Gastrocnemius medialis (tissue), 4 donors: ENCODE data around the gene BSPRY. TPM values are rescaled to one million over a fixed set of nuclear protein-coding genes. Genes with fewer than 3 reads are reported as not detected.
A peak's percentile ranks its signal among the peaks of the same experiment; 100 is the strongest.

Experiments used
- ATAC-seq, 2 donors: fragments of 150-250 bp; one replicate each; pipeline ENCODE4 v1.9.1; 2016
- DNase-seq, 2 donors: peaks; one replicate each; pipeline ENCODE4 v3.0.0-alpha.2; 2019
- H3K27ac ChIP-seq, 4 donors: fragments of 200-600 bp; sonication (generic); 1 replicate in 1 of 4; 2 replicates in 3 of 4; pipeline ENCODE4 v1.5.1; 2016 to 2018; ENCODE audit warnings: mild to moderate bottlenecking in 2 of 4, moderate library complexity in 1 of 4
- H3K27me3 ChIP-seq, 3 donors: fragments of 200-600 bp; sonication (generic) in 2 of 3; 1 replicate in 1 of 3; 2 replicates in 2 of 3; pipeline versions ENCODE4 v1.5.1 to v1.6.0; 2016 to 2019; ENCODE audit warnings: mild to moderate bottlenecking in 1 of 3, moderate library complexity in 1 of 3
- H3K36me3 ChIP-seq, 2 donors: fragments of 200-600 bp; sonication (generic) in 1 of 2; one replicate each; pipeline ENCODE4 v1.5.1; 2017 to 2018
- H3K4me1 ChIP-seq, 2 donors: fragments of 200-600 bp; sonication (generic) in 1 of 2; one replicate each; pipeline ENCODE4 v1.5.1; 2016 to 2017; ENCODE audit warnings: mild to moderate bottlenecking in 2 of 2
- H3K4me3 ChIP-seq, 4 donors: fragments of 200-600 bp; sonication (generic) in 3 of 4; 1 replicate in 1 of 4; 2 replicates in 3 of 4; pipeline ENCODE4 v1.5.1; 2016 to 2019; ENCODE audit warnings: mild to moderate bottlenecking in 2 of 4
- H3K9me3 ChIP-seq, 3 donors: fragments of 200-600 bp; sonication (generic) in 2 of 3; 1 replicate in 1 of 3; 2 replicates in 2 of 3; pipeline ENCODE4 v1.5.1; 2016 to 2019
- CTCF ChIP-seq, 5 experiments: fragments of 450-650 bp in 3 of 5; fragments of 200-600 bp in 2 of 5; sonication (generic) in 2 of 5; IDR thresholded peaks in 4 of 5; conservative IDR thresholded peaks in 1 of 5; 1 replicate in 4 of 5; 2 replicates in 1 of 5; pipeline ENCODE4 v1.5.1; 2016 to 2019; ENCODE audit warnings: antibody characterized with exemption in 5 of 5, mild to moderate bottlenecking in 3 of 5, moderate library complexity in 3 of 5
- POLR2A ChIP-seq, 2 donors: fragments of 450-650 bp; IDR thresholded peaks; one replicate each; pipeline ENCODE4 v1.6.1; 2017; ENCODE audit warnings: antibody characterized with exemption in 2 of 2, mild to moderate bottlenecking in 2 of 2, moderate library complexity in 2 of 2
- in situ Hi-C, 4 donors: fragments of 200-750 bp; cut with MboI; loops; one replicate each; pipeline versions ENCODE4 v1.15.0 to v1.8.0; 2017; ENCODE audit warnings: low sequenced_read_pairs in 4 of 4
- intact Hi-C: fragments of 100-400 bp; cut with DNase I; formaldehyde crosslinking; loops from one replicate; pipeline ENCODE4 v1.15.1; 2023; ENCODE audit warnings: low total_unique reads
- total RNA-seq, 4 donors: library from RNA; depleted of rRNA; stranded (reverse); fragments of >200 nt; gene quantifications; one replicate each; pipeline versions ENCODE4 v1.1.0 to v1.2.3, GENCODE V29; 2016

Gene BSPRY
- total RNA-seq, 4 donors from 2014 or later, result 0.12 TPM; not detected in 3

- H3K27me3 ChIP-seq, result no peaks in the 10 kb centered on the region
- H3K9me3 ChIP-seq, result no peaks in the 10 kb centered on the region
- no peak overlapping the region for H3K4me3 ChIP-seq
- ATAC-seq (no peak), DNase-seq (no peak)
- intact Hi-C loops, result loop anchor here (5.0 to 10.0 kb wide), 2 partner anchors 60 to 287 kb away; partner anchors contain the start of genes ALAD and ZFP37
- peaks cover 9 to 20% of the 10 kb centered on the region in 2 donors for H3K4me1 ChIP-seq
- no peak for TF ChIP-seq CTCF (IDR thresholded peaks at IDR 0.05 in 4 of 5, conservative IDR thresholded peaks at IDR 0.05 in 1 of 5)
- TF ChIP-seq POLR2A (IDR thresholded peaks at IDR 0.05), result no peak
- H3K27ac ChIP-seq, result no peak overlapping the region
- in situ Hi-C loops, result no loop called here
- H3K36me3 ChIP-seq, result no peaks in the 10 kb centered on the region
These were observed 7.5 kb upstream of the BSPRY start for GRCh38 chr9:113341712-113342410.

DNA sequence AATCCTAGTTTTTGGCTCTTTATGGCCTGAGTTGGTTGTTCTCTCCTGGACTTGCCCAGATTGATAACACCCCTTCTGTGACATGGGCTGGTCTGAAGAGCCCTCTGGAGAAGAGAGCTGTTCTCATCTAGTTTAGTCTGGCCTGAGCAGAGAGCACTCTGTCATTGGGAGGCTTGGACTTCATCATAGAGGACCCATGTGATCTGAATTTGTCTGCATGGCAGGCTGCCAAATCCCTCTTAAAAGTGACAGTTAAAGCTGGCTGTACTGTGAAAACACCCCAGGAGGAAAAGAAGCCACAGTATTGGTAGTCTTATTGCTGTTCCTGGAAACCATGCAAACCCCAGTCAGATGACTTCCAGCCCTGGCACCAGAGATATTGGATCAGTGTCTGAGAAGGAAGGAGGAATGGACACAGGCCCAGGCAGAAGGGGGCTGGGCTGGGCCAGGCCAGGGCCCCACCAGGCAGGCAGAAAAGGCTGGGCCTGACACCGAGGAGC lies 5.6 kb upstream of the BSPRY start:
- intact Hi-C loops, result loop anchor here (5.0 to 10.0 kb wide), 2 partner anchors 59 to 289 kb away; partner anchors contain the start of genes ALAD and ZFP37

GRCh38 chr9:113345190-113345589 lies 4.2 kb upstream of the BSPRY start:
- H3K27ac ChIP-seq, result no peak overlapping the region
- intact Hi-C loops, result loop anchor here (10.0 kb wide), 1 partner anchor 290 kb away; the partner anchor contains the start of gene ZFP37

More for the DNA sequence above, 5.6 kb upstream of the BSPRY start:
- H3K36me3 ChIP-seq, result no peaks in the 10 kb centered on the region
- H3K27ac ChIP-seq, result peak overlapping the region in 3 of 4 donors; percentile 14 to 56 (median 51)
- peak; percentile 22 to 29 for ATAC-seq
- peaks cover 9 to 20% of the 10 kb centered on the region in 2 donors for H3K4me1 ChIP-seq
- no peaks in the 10 kb centered on the region for H3K27me3 ChIP-seq
- DNase-seq, result peak; percentile 18 to 41
- in situ Hi-C loops, result no loop called here
- no peak for TF ChIP-seq CTCF (IDR thresholded peaks at IDR 0.05 in 4 of 5, conservative IDR thresholded peaks at IDR 0.05 in 1 of 5)
- no peak for TF ChIP-seq POLR2A (IDR thresholded peaks at IDR 0.05)
- no peak overlapping the region for H3K4me3 ChIP-seq
- no peaks in the 10 kb centered on the region for H3K9me3 ChIP-seq

DNA sequence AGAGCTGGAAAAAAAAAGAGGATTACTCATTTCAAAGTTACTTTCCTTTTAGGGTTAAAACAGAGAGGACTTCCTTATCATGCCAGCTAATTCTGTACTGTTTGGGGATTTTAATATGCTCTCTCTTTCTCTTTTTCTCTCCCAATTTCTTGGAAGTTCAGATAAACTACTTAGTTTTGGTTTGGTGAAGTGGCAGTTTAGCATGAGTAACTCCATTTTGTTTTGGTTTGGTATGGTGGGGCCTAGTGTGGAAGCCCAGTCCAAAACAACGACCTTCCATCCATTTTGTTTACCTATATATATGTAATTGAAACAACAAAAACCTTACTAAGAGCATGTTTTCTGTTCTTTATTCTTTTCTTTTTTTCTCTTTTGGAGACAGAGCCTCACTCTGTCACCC lies 3.7 kb upstream of the BSPRY start:
- DNase-seq, result no peak
- Histone ChIP-seq H3K4me3 (no peak overlapping the region), H3K36me3 (no peaks in the 10 kb centered on the region), H3K27me3 (peaks cover 9 to 11% (median 11%) of the 10 kb centered on the region in 3 donors), H3K27ac (no peak overlapping the region), H3K9me3 (no peaks in the 10 kb centered on the region), H3K4me1 (peaks cover 10 to 18% of the 10 kb centered on the region in 2 donors)
- intact Hi-C loops (loop anchor here (10.0 kb wide), 1 partner anchor 291 kb away; the partner anchor contains the start of gene ZFP37), in situ Hi-C loops (no loop called here)
- TF ChIP-seq CTCF (IDR thresholded peaks at IDR 0.05 in 4 of 5, conservative IDR thresholded peaks at IDR 0.05 in 1 of 5) (no peak), POLR2A (IDR thresholded peaks at IDR 0.05) (no peak)
- no peak for ATAC-seq

More at GRCh38 chr9:113345190-113345589, 4.2 kb upstream of the BSPRY start:
- Histone ChIP-seq H3K36me3 (no peaks in the 10 kb centered on the region), H3K4me3 (no peak overlapping the region), H3K27me3 (peaks cover 4 to 6% (median 6%) of the 10 kb centered on the region in 3 donors), H3K9me3 (no peaks in the 10 kb centered on the region), H3K4me1 (peaks cover 10 to 17% of the 10 kb centered on the region in 2 donors)
- in situ Hi-C loops, result no loop called here
- no peak for TF ChIP-seq POLR2A (IDR thresholded peaks at IDR 0.05)
- TF ChIP-seq CTCF (IDR thresholded peaks at IDR 0.05 in 4 of 5, conservative IDR thresholded peaks at IDR 0.05 in 1 of 5), result no peak
- DNase-seq (no peak), ATAC-seq (no peak)
